ENCODE measurements around the gene AKAP13.
"Not testable (repeated sequence)": the region's sequence is repeated elsewhere in the genome, so short reads cannot be mapped to it uniquely, and the experiment has no call there.

GRCh38 chr15:85346462-85347084, 33.8 kb upstream of the AKAP13 start:
- TF ChIP-seq POLR2AphosphoS5 (IDR thresholded peaks at IDR 0.05; ENCODE audit: low read depth, low read length); SPI1 (IDR thresholded peaks at IDR 0.05; ENCODE audit: low read depth, low read length); POLR2A (IDR thresholded peaks at IDR 0.05; ENCODE audit: low read depth, low read length); TAF1 (IDR thresholded peaks at IDR 0.05; ENCODE audit: low read depth, low read length); PAX5 (IDR thresholded peaks at IDR 0.05; ENCODE audit: insufficient read depth, low read length, severe bottlenecking): not testable (repeated sequence)

Measured in GM12891 (cell line).